NCI-H226 (cell line): ENCODE measurements around the gene TLCD3B.
"Not testable (repeated sequence)": the region's sequence is repeated elsewhere in the genome, so short reads cannot be mapped to it uniquely, and the experiment has no call there.

Experiments used
- DNase-seq: peaks from one replicate; pipeline ENCODE4 v3.0.0-alpha.2; 2015

The TLCD3B gene

GRCh38 chr16:30060836-30061554 lies 29.9 kb upstream of the TLCD3B start:
- no peak for DNase-seq

DNA sequence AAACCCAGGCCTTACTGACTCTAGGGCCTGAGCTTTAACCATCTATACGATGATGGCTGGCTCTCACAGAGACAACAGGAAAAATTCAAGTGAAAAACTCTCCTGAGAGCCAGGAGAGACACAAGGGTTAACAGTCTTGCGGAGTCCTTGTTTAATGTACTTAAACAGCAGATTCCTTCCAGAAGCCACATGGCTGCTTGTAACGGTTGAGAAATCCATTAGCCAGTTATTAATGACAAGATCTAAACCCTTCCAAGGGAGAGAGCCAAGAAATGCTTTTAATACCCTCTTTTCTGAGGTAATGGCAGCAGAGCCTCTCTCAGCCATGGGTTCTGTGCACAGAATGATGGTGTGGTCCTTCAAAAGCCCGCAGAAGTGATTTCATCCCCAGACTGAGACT lies 29.3 kb upstream of the TLCD3B start:
- DNase-seq: no peak

- DNase-seq: peak; percentile 55
Observed at GRCh38 chr16:30054959-30055553, 24.0 kb upstream of the TLCD3B start.

- DNase-seq: no peak
Observed at GRCh38 chr16:30054451-30054850, 23.4 kb upstream of the TLCD3B start.

DNA sequence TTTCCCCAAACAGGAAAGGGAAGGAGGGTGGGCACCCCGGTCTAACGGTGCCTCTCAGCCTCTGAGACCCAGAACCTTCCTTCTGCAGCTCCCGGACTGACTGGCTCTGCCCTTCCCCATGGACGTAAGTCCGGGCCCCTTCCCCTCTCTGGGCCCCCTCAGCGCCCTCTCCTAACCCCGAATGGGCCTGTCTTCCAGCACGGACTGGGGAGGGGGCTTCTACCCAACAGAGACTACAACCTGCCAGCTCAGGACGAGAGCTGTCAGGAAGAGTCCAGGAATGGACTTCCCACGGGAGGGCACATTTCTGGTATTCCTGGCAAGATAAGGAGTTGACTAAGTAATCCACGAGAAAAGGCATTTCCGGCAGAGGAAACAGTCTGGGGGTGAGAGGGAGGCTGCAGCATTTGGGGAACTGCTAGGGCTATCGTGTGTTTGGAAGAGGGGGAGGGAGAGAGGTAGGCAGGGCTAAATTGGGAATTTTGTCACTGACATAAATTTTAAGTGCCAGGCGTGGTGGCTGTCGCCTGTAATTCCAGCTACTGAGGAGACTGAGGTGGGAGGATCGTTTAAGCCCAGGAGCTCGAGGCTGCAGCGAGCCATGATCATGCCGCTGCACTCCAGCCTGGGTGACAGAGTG lies 22.4 kb upstream of the TLCD3B start:
- peak; percentile 95 for DNase-seq

DNA sequence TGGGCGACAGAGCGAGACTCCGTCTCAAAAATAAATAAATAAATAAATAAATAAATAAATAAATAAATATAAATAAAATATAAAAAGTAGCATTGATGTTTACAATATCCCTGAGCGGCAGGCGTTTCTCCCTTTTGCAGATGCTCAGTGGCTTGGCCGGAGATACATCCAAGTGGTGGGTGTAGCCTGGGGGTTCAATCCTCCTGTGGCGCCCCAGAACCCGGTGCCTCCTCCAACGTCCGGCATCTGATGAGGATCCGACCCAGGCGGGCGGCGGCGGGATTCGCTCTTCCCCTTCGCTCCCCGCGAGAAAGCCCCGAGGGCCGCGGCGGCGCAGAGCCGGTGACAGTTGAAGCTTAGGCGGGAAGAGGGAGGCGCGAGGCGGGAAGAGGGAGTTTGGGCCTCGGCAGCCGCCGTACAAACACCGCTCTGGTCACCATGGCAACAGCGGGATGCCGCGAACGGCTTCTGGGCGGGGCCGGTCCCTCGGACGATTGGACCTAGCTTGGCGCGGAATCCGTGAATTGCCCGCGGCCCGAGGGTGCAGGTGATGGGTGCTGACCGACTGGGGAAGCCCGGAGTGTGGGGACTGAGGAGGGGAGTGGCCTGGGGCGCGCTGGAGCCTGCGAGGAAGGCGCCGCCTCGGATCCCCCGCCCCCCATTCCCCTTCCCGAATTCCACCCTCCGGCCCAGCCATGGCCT lies 21.8 kb upstream of the TLCD3B start:
- DNase-seq: peak; percentile 91

DNA sequence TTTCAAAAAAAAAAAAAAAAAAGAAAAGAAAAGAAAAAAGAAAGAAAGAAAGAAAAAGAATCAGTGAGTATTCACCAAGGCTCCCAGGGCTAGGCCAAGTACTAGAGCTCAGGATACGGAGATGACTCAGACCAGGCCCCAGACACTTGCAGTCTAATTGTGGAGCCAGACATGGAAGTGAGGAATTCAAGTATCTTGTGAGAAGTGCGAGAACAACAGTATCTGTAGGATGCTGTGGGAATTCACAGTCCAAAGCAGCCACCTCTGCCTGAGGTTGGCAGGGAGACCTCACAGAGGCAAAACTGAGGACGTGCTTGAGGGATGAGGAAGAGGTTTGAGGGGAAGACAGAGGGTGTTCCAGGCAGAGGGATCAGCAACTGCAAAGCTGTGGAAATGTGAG lies 20.4 kb upstream of the TLCD3B start:
- DNase-seq: peak; percentile 70

DNA sequence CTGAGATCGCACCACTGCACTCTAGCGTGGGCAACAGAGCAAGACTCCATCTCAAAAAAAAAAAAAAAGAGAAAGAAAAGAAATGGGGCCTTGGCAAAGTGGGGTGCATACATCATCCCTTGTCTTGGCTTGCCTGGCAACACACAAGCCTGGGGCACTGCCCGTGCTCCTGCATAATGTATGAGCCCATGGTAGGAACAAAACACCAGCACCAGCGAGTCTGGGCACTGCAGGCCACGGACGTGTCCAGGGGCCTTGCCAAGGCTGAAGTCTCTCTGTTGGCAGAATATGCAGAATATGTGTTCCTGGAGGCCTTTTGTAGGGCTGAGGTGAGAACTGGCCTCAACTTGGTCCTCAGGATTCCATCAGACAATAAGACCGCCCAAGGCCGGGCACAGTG lies 18.8 kb upstream of the TLCD3B start:
- no peak for DNase-seq

- no peak for DNase-seq
Observed at GRCh38 chr16:30046588-30046987, 15.5 kb upstream of the TLCD3B start.

GRCh38 chr16:30046178-30046577 lies 15.1 kb upstream of the TLCD3B start:
- no peak for DNase-seq

- DNase-seq: no peak
Observed at GRCh38 chr16:30041841-30042240, 10.8 kb upstream of the TLCD3B start.

- not testable (repeated sequence) for DNase-seq
Observed at GRCh38 chr16:30040690-30041089, 9.6 kb upstream of the TLCD3B start.

- no peak for DNase-seq
Observed at GRCh38 chr16:30040221-30040620, 9.2 kb upstream of the TLCD3B start.

GRCh38 chr16:30033270-30033669 lies 2.2 kb upstream of the TLCD3B start:
- no peak for DNase-seq

- DNase-seq: peak; percentile 8
Observed at GRCh38 chr16:30032083-30032819, 1.2 kb upstream of the TLCD3B start.

DNA sequence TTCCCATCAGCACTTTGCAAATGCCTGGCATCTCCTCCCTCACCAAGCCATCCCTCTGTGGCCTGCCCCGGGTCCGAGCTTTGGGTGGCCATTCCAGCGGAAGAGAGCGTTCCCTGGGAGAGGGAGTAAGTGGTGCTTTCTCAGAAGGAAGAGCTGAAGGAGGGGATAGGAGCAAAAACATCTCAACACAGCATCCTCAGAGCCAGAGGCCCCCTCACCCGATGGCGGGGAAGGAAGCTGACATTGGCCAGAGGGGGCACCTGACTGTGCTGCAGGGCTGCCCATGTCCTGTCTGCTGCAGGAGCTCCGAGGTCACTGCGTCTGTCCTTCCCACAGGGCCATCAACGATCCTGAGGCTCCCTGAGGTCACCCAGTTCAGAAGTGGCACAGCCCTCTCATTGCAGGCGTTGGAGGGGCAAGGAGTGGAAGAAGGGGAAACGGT lies 427 bp upstream of the TLCD3B start:
- DNase-seq: no peak

DNA sequence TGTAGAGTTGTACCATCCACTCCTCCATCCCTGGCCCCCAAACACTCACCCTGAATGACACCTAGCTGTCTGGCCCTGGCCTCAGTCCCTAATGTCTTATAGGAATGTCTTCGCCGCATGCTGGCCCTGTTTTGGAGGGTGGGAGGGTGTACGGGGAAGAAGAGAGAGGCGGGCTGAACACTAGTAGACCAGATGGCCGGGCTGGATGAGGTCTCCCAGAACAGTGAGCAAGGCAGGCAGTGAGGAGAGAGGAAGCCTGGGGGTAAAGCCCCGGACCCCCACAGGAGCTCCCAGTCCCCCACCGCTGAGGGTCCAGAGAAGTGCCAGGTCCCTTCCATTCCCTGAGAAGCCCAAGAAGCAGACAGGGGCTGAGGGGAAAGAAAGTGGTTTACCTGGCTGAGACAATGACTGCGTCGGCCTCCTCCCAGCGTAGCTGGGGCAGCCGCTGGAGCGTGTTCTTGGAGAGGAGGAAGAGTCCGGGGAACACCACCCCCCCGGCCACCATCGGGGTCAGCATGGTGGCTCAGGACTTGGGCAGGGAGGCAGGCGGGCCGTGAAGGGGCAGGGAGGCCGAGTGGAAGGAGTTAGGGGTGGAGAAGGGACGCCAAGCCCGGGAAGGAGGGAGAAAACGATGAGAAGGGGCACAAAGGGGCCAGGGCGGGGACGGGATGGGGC lies 923 bp downstream of the TLCD3B start:
- no peak for DNase-seq

GRCh38 chr16:30028438-30029076 lies 2.5 kb downstream of the TLCD3B start:
- no peak for DNase-seq

GRCh38 chr16:30027588-30028437 lies 3.3 kb downstream of the TLCD3B start:
- DNase-seq: no peak

DNA sequence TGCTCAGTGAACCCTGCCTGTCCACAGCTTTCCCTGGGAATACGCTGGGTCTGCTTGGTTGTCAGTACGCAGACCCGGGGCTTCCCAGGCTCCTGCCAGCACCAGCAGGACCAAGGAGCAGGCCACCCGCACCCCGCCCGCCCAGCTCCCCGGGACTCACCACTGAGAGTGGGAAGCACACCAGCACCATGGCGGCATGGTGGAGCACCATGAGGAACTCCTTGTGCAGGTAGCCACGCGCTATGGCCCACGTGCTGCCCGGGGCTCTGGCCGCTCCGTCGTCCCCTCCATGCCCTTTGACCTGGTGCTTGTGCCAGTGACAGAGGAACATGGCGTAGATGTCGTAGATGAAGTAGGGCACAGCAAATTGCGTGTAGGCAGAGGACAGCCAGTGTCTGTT lies 4.6 kb downstream of the TLCD3B start:
- no peak for DNase-seq

GRCh38 chr16:30025574-30025973 lies 5.5 kb downstream of the TLCD3B start:
- no peak for DNase-seq
